ENCODE data around the gene ZMIZ1. TPM values are rescaled to one million over a fixed set of nuclear protein-coding genes. Genes with fewer than 3 reads are reported as not detected.
A peak's percentile ranks its signal among the peaks of the same experiment; 100 is the strongest.

ZMIZ1 gene
- total RNA-seq, 1 donor from 2014 or later, result 173 TPM

GRCh38 chr10:79222186-79222585, 153.4 kb downstream of the ZMIZ1 start:
- DNase-seq (ENCODE audit: low spot score in 2 of 2, unreplicated experiment in 2 of 2), result no peak
- H3K27me3 Mint-ChIP-seq (ENCODE audit: low read depth), result no peaks in the 10 kb centered on the region
- H3K9me3 Mint-ChIP-seq, result no peaks in the 10 kb centered on the region
- no peak for TF ChIP-seq CTCF (IDR thresholded peaks at IDR 0.05; ENCODE audit: unreplicated experiment)
- H3K4me3 Mint-ChIP-seq, result no peak overlapping the region
- H3K36me3 Mint-ChIP-seq, result peaks cover 22% of the 10 kb centered on the region
- H3K4me1 Mint-ChIP-seq, result peaks cover 44% of the 10 kb centered on the region
- H3K27ac Mint-ChIP-seq, result peak overlapping the region; percentile 92

DNA sequence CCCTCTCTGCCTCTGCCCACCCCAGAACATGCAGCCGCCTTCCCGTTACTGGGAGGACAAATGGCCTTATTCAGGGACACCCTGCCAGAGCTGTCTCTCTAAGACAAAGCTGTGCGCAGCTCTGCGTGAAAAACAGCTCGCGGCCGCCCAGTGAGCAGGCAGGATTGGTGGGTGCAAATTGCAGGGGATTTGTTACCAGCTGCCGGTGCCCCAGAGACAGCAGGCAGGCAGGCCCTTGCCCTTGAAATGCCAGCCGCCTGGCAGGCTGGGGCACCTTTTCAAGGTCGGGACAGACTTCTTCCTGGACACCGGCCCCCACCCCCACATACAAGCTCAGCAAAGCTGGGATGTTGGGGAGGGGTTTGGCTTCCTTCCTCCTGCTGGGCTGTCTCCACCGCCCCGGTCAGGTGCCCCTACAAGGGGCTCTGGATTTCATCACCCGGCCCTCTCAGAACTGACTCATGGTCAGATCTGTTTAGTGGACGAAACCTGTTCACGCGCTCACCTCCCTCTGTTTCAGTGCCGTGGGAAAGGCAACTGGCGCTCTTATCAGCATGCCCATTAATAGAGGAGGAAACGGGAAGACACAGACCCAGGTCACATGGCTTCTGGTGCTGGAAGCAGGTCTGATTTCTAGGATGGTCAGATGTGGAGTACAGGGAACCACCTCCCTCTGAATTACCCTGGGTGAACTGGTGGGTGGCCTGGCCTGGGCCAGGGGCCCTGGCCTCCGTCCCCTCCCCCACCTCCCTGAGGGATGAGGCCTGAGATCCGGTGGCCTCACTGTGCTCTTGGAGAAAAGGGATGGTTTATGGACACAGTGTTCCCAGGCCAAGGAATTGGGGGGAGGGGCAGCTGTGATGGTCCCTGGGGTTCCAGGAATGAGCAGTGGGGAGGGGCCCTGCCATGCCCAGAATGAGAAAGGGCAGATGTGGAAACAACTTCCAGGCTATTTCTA, 154.6 kb downstream of the ZMIZ1 start:
- H3K4me3 Mint-ChIP-seq, result no peak overlapping the region
- peaks cover 45% of the 10 kb centered on the region for H3K4me1 Mint-ChIP-seq
- DNase-seq (ENCODE audit: low spot score in 2 of 2, unreplicated experiment in 2 of 2), result no peak
- H3K36me3 Mint-ChIP-seq, result peaks cover 14% of the 10 kb centered on the region
- no peaks in the 10 kb centered on the region for H3K9me3 Mint-ChIP-seq
- H3K27me3 Mint-ChIP-seq (ENCODE audit: low read depth), result no peaks in the 10 kb centered on the region
- TF ChIP-seq CTCF (IDR thresholded peaks at IDR 0.05; ENCODE audit: unreplicated experiment), result no peak
- H3K27ac Mint-ChIP-seq, result peak overlapping the region; percentile 92

GRCh38 chr10:79224263-79224949, 155.6 kb downstream of the ZMIZ1 start:
- Mint-ChIP-seq H3K9me3 (no peaks in the 10 kb centered on the region), H3K4me1 (peaks cover 47% of the 10 kb centered on the region), H3K27me3 (ENCODE audit: low read depth) (no peaks in the 10 kb centered on the region), H3K36me3 (peaks cover 8% of the 10 kb centered on the region), H3K4me3 (no peak overlapping the region), H3K27ac (peak overlapping the region; percentile 92)
- no peak for DNase-seq (ENCODE audit: low spot score in 2 of 2, unreplicated experiment in 2 of 2)
- no peak for TF ChIP-seq CTCF (IDR thresholded peaks at IDR 0.05; ENCODE audit: unreplicated experiment)

- H3K4me1 Mint-ChIP-seq, result peaks cover 49% of the 10 kb centered on the region
- no peak overlapping the region for H3K4me3 Mint-ChIP-seq
- no peaks in the 10 kb centered on the region for H3K9me3 Mint-ChIP-seq
- H3K27me3 Mint-ChIP-seq (ENCODE audit: low read depth), result no peaks in the 10 kb centered on the region
- DNase-seq (ENCODE audit: low spot score in 2 of 2, unreplicated experiment in 2 of 2), result no peak
- TF ChIP-seq CTCF (IDR thresholded peaks at IDR 0.05; ENCODE audit: unreplicated experiment), result no peak
- peaks cover 8% of the 10 kb centered on the region for H3K36me3 Mint-ChIP-seq
- no peak overlapping the region for H3K27ac Mint-ChIP-seq
Measured at GRCh38 chr10:79224992-79225391, 156.2 kb downstream of the ZMIZ1 start.

DNA sequence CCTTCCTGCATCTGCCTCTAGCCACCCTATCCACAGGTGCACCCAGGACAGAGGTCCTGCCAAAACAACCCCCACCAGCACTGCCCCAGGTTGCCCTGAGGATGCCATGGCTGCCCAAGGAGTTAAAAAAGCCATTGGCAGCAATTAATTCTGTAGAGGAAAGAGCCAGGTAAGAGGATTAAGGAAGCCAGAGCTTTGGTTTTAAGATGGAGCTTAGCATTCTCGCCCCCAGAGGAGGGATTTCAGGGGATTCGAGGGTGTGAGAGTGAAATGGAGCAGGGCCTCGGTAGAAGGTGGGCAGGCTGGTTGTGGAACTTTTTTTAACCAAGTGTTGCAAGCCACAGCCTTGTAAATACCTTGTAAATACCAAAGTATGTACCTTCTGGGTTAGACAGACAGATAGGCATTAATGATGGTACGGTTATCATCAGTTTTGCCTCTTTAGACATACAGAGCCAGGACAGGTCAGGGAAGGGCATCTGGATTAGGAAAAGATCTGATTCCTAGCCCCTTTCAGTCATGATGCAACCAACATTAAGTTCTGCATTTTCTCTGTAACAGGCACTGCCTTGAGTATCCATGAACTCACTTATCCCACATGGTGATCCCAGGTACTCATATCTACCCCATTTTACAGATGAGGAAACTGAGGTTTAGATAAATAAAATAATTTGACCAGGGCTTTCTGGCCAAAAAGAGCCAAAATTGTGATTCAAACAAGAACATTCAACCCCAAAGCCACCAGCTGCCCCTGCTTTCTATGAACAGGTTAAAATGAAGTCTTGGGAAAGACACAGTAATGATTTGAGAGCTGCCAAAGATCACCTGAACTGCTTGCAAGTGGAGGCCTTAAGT, 157.9 kb downstream of the ZMIZ1 start:
- Mint-ChIP-seq H3K36me3 (peaks cover 17% of the 10 kb centered on the region), H3K27ac (no peak overlapping the region), H3K4me3 (no peak overlapping the region), H3K9me3 (no peaks in the 10 kb centered on the region), H3K27me3 (ENCODE audit: low read depth) (no peaks in the 10 kb centered on the region), H3K4me1 (peaks cover 41% of the 10 kb centered on the region)
- DNase-seq (ENCODE audit: low spot score in 2 of 2, unreplicated experiment in 2 of 2), result no peak
- TF ChIP-seq CTCF (IDR thresholded peaks at IDR 0.05; ENCODE audit: unreplicated experiment), result no peak

Measured in mesothelial cell of epicardium (in vitro differentiated cells).